Panc1 (cell line): ENCODE results near the gene AGAP2. TPM values are rescaled to one million over a fixed set of nuclear protein-coding genes. Genes with fewer than 3 reads are reported as not detected.

ENCODE experiments used
- ATAC-seq: fragments of 200-7000 bp; cut with Tn5 transposase; 2 replicates; pipeline ENCODE4 v1.9.1; 2020; ENCODE audit warnings: mild to moderate bottlenecking, moderate library complexity
- BruUV-seq: library from RNA; stranded (reverse); fragments of 400-500 nt; replicated peaks from 2 replicates; lab custom pipeline; 2021; lab: Mats Ljungman, UMichigan
- CTCF ChIA-PET: fragments of 300-600 bp; sonication (Branson Sonifier 250); formaldehyde crosslinking; loops from one replicate; lab custom pipeline; 2022; ENCODE audit warnings: antibody characterized with exemption; lab: Charles Lee
- POLR2A ChIA-PET: fragments of 300-600 bp; sonication (Branson Sonifier 250); formaldehyde crosslinking; loops from one replicate; lab custom pipeline; 2022; ENCODE audit warnings: antibody characterized with exemption; lab: Charles Lee
- DNase-seq: peaks from one replicate; pipeline ENCODE4 v3.0.0-alpha.2; 2010; ENCODE audit warnings: low read depth, low spot score
- H3K27ac ChIP-seq: 2 replicates; pipeline ENCODE4 v1.5.1; 2011; ENCODE audit warnings: mild to moderate bottlenecking, low read length, inconsistent platforms
- H3K27me3 ChIP-seq: fragments of 200-500 bp; sonication (Bioruptor generic); 2 replicates; pipeline ENCODE4 v1.6.0; 2014; ENCODE audit warnings: low read length, inconsistent platforms; ENCODE audit not compliant: control insufficient read depth, insufficient read depth
- H3K36me3 ChIP-seq: fragments of 200-500 bp; sonication (Bioruptor generic); 2 replicates; pipeline ENCODE4 v1.5.1; 2014; ENCODE audit warnings: inconsistent platforms, mild to moderate bottlenecking, low read length, moderate library complexity; ENCODE audit not compliant: control insufficient read depth, insufficient read depth
- H3K4me1 ChIP-seq: 2 replicates; pipeline ENCODE4 v1.5.1; 2011; ENCODE audit warnings: inconsistent platforms, mild to moderate bottlenecking, low read length, moderate library complexity; ENCODE audit not compliant: control insufficient read depth, insufficient read depth
- H3K4me3 ChIP-seq, 2 experiments: 2 replicates each; pipeline ENCODE4 v1.5.1; 2011 to 2012; ENCODE audit warnings: low read depth in 2 of 2, low read length in 2 of 2, mild to moderate bottlenecking in 2 of 2, inconsistent platforms in 1 of 2, moderate library complexity in 1 of 2
- H3K9me3 ChIP-seq: fragments of 200-500 bp; sonication (Bioruptor generic); 2 replicates; pipeline ENCODE4 v1.5.1; 2014; ENCODE audit warnings: low read depth, mild to moderate bottlenecking, inconsistent platforms, low read length, moderate library complexity; ENCODE audit not compliant: control insufficient read depth, insufficient read depth
- CTCF ChIP-seq: fragments of 450-650 bp; IDR thresholded peaks from 2 replicates; pipeline ENCODE4 v1.5.1; 2017; ENCODE audit warnings: mild to moderate bottlenecking
- POLR2AphosphoS5 ChIP-seq: IDR thresholded peaks from 2 replicates; pipeline ENCODE4 v1.6.1; 2012; ENCODE audit warnings: mild to moderate bottlenecking, low read depth, low read length, moderate library complexity
- REST ChIP-seq, 2 experiments: IDR thresholded peaks; 2 replicates each; pipeline ENCODE4 v1.6.1; 2011 to 2012; ENCODE audit warnings: low read depth in 2 of 2, control low read depth in 1 of 2, low read length in 1 of 2, mild to moderate bottlenecking in 1 of 2, moderate library complexity in 1 of 2; ENCODE audit not compliant: insufficient read depth in 1 of 2
- SIN3A ChIP-seq: IDR thresholded peaks from 2 replicates; pipeline ENCODE4 v1.6.1; 2012; ENCODE audit warnings: low read depth, mild to moderate bottlenecking, low read length, moderate library complexity, borderline replicate concordance; ENCODE audit not compliant: insufficient read depth
- TCF7L2 ChIP-seq: IDR thresholded peaks from 2 replicates; pipeline ENCODE4 v1.6.1; 2011; ENCODE audit warnings: mild to moderate bottlenecking, low read depth, low read length, inconsistent platforms
- in situ Hi-C: cut with HindIII; loops from 2 replicates; pipeline ENCODE4 v1.10.0; 2016; ENCODE audit warnings: low sequenced_read_pairs, low pct_unique_long_range_greater_than_20kb
- intact Hi-C: fragments of 100-400 bp; cut with micrococcal nuclease; formaldehyde crosslinking; loops from one replicate; pipeline ENCODE4 v1.10.0; 2022; ENCODE audit not compliant: unreplicated experiment
- total RNA-seq: library from RNA; stranded (reverse); gene quantifications from one replicate; pipeline ENCODE4 v1.2.1, GENCODE V29; 2021; ENCODE audit not compliant: unreplicated experiment

Gene AGAP2
- total RNA-seq, 1 experiment from 2014 or later, result 0.49 TPM

- DNase-seq (peak; percentile 81), ATAC-seq (peak; percentile 97)
- Histone ChIP-seq H3K4me3 (peak within 1 kb of the TSS; percentile 76 to 83), H3K9me3 (no peaks in the 10 kb centered on the region), H3K27me3 (no peaks in the 10 kb centered on the region), H3K4me1 (peaks cover 4% of the 10 kb centered on the region), H3K27ac (peak within 1 kb of the TSS; percentile 84), H3K36me3 (no peaks in the 10 kb centered on the region; the same call in none of the 2 replicates)
- BruUV-seq, result no TSS peak
- intact Hi-C loops, result no loop called here
- TF ChIP-seq SIN3A, result peak; percentile 92
- peak; percentile 51; the same call in 1 of the 2 replicates for TF ChIP-seq TCF7L2
- TF ChIP-seq CTCF, result peak; percentile 94
- TF ChIP-seq REST (IDR thresholded peaks at IDR 0.05; ENCODE audit: insufficient read depth in 1 of 2, low read depth in 2 of 2, low read length in 1 of 2), result peak in 1 of 2 experiments; percentile 38; a peak in 1 of 4 replicates
- TF ChIP-seq POLR2AphosphoS5, result peak; percentile 96
- ChIA-PET CTCF (interaction anchor here (0.6 to 1.0 kb wide), 5 partner anchors 11 to 62 kb away, joined by 3 to 6 read pairs (median 3); partner anchors contain the start of gene CYP27B1), POLR2A (no interaction called here)
- in situ Hi-C loops, result no loop called here
Observed at GRCh38 chr12:57782608-57783465, 44.3 kb upstream of the AGAP2 start, which contains the start of gene TSFM. Gene TSFM, plus strand, starts transcription at chr12:57782787. Its CDS starts 15 bp downstream, at chr12:57782802.

GRCh38 chr12:57782243-57782607 is 43.7 kb upstream of the AGAP2 start:
- H3K4me3 ChIP-seq, result peak overlapping the region in 1 of 2 experiments; percentile 76; a peak in 2 of 4 replicates
- POLR2A ChIA-PET, result no interaction called here
- CTCF ChIA-PET, result no interaction called here
- no TSS peak for BruUV-seq
- no peaks in the 10 kb centered on the region; the same call in none of the 2 replicates for H3K36me3 ChIP-seq
- peaks cover 4% of the 10 kb centered on the region for H3K4me1 ChIP-seq
- in situ Hi-C loops, result no loop called here
- TF ChIP-seq SIN3A (no peak), POLR2AphosphoS5 (no peak), CTCF (no peak), TCF7L2 (no peak), REST (IDR thresholded peaks at IDR 0.05; ENCODE audit: insufficient read depth in 1 of 2, low read depth in 2 of 2, low read length in 1 of 2) (no peak)
- H3K27me3 ChIP-seq, result no peaks in the 10 kb centered on the region
- no peak for DNase-seq
- no peak overlapping the region for H3K27ac ChIP-seq
- intact Hi-C loops, result no loop called here
- ATAC-seq, result no peak
- H3K9me3 ChIP-seq, result no peaks in the 10 kb centered on the region
